ENCODE data around the gene TRAT1. TPM values are rescaled to one million over a fixed set of nuclear protein-coding genes. Genes with fewer than 3 reads are reported as not detected.

Gene TRAT1
- total and polyA plus RNA-seq, 4 experiments from 2014 or later, result 164 to 367 (median 198) TPM

GRCh38 chr3:108845709-108846293, 23.2 kb downstream of the TRAT1 start:
- Histone ChIP-seq H3K9me3 (ENCODE audit: control insufficient read depth in 1 of 2, low read length in 2 of 2) (no peaks in the 10 kb centered on the region), H3K4me1 (ENCODE audit: insufficient read depth, low read length) (peaks cover 78% of the 10 kb centered on the region), H3K27ac (ENCODE audit: low read depth, low read length) (no peak overlapping the region), H3K4me3 (ENCODE audit: low read length in 2 of 2) (no peak overlapping the region), H3K36me3 (ENCODE audit: insufficient read depth, low read length) (peaks cover 45% of the 10 kb centered on the region), H3K27me3 (ENCODE audit: insufficient read depth, low read length) (no peaks in the 10 kb centered on the region)
- H3K4me3 Mint-ChIP-seq, result peak overlapping the region in 6 of 8 donors; percentile 32 to 69 (median 41)
- peak overlapping the region; percentile 25 to 60 (median 57) for H3K27ac Mint-ChIP-seq
- peaks cover 52 to 85% (median 67%) of the 10 kb centered on the region in 4 donors for H3K4me1 Mint-ChIP-seq
- peaks cover 0 to 2% (median 0%) of the 10 kb centered on the region in 8 donors for H3K9me3 Mint-ChIP-seq
- intact Hi-C loops (cut with micrococcal nuclease), result loop anchor here (1.0 kb wide), 1 partner anchor 8 kb away; no protein-coding TSS in a partner anchor
- H3K36me3 Mint-ChIP-seq, result peaks cover 65 to 76% of the 10 kb centered on the region in 2 donors
- DNase-seq, result no peak
- CTCF ChIA-PET (ENCODE audit: partially characterized antibody), result interaction anchor here (1.6 to 1.7 kb wide), 2 partner anchors 27 to 69 kb away, joined by 7 to 8 read pairs; no protein-coding TSS in a partner anchor
- POLR2A ChIA-PET (ENCODE audit: partially characterized antibody), result interaction anchor here (1.3 to 1.7 kb wide), 3 partner anchors 11 to 24 kb away, joined by 3 to 6 read pairs (median 4); no protein-coding TSS in a partner anchor
- no peaks in the 10 kb centered on the region for H3K27me3 Mint-ChIP-seq

DNA sequence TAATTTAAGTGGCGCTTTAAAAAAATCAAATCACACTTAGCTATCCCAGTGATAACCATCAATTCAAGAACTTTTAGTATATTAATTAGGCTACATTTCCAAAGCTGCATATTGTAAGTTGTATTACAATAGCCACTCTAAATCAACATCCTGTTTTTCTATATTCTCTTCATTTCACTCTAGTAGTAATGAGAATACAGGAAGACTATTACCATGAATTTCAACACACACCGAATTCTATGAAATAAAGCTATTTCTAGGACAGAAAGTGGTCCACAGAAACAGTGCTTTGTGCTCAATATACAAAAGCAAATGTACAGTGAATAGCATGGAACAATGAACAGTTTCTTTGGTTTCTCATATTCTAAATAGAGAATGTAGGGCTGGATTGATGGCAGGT, 24.6 kb downstream of the TRAT1 start:
- Mint-ChIP-seq H3K4me3 (peak overlapping the region in 4 of 8 donors; percentile 25 to 40 (median 30)), H3K27me3 (no peaks in the 10 kb centered on the region), H3K9me3 (peaks cover 0 to 2% (median 0%) of the 10 kb centered on the region in 8 donors), H3K36me3 (peaks cover 68 to 77% of the 10 kb centered on the region in 2 donors), H3K4me1 (peaks cover 50 to 81% (median 64%) of the 10 kb centered on the region in 4 donors), H3K27ac (peak overlapping the region in 3 of 7 donors; percentile 28 to 78 (median 75))
- Histone ChIP-seq H3K4me3 (ENCODE audit: low read length in 2 of 2) (no peak overlapping the region), H3K27ac (ENCODE audit: low read depth, low read length) (no peak overlapping the region), H3K36me3 (ENCODE audit: insufficient read depth, low read length) (peaks cover 52% of the 10 kb centered on the region), H3K27me3 (ENCODE audit: insufficient read depth, low read length) (no peaks in the 10 kb centered on the region), H3K9me3 (ENCODE audit: control insufficient read depth in 1 of 2, low read length in 2 of 2) (no peaks in the 10 kb centered on the region), H3K4me1 (ENCODE audit: insufficient read depth, low read length) (peaks cover 64% of the 10 kb centered on the region)
- CTCF ChIA-PET (ENCODE audit: partially characterized antibody), result no interaction called here
- no peak for DNase-seq
- POLR2A ChIA-PET (ENCODE audit: partially characterized antibody), result interaction anchor here (0.6 to 1.1 kb wide), 3 partner anchors 11 to 29 kb away, joined by 3 to 4 read pairs (median 3); no protein-coding TSS in a partner anchor
- intact Hi-C loops (cut with micrococcal nuclease), result no loop called here

DNA sequence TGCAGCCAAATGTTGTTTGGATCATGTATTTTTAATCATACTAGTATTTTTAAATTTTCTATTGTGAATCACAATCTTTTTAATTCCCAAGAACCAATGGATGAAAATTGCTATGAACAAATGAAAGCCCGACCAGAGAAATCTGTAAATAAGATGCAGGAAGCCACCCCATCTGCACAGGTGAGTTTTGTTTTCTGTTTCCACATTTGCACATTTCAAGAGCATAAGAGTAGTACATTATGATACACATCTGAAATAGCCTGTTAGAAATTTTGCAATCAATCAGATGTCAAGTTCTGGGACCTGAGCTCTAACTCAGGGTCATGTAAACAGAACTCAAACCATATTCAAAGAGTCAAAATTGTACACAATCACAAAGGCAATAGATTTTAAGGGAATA, 26.5 kb downstream of the TRAT1 start:
- peaks cover 40 to 79% (median 60%) of the 10 kb centered on the region in 4 donors for H3K4me1 Mint-ChIP-seq
- peaks cover 59% of the 10 kb centered on the region for H3K36me3 ChIP-seq (ENCODE audit: insufficient read depth, low read length)
- POLR2A ChIA-PET (ENCODE audit: partially characterized antibody), result interaction anchor here (1.2 to 1.3 kb wide), 2 partner anchors 13 to 14 kb away, joined by 3 to 4 read pairs; no protein-coding TSS in a partner anchor

GRCh38 chr3:108861401-108861800, 38.8 kb downstream of the TRAT1 start:
- no peak overlapping the region for H3K27ac ChIP-seq (ENCODE audit: low read depth, low read length)
- CTCF ChIA-PET (ENCODE audit: partially characterized antibody), result interaction anchor here (2.5 kb wide), 1 partner anchor 43 kb away, joined by 8 read pairs; no protein-coding TSS in a partner anchor

More for the DNA sequence above, 26.5 kb downstream of the TRAT1 start:
- H3K9me3 ChIP-seq (ENCODE audit: control insufficient read depth in 1 of 2, low read length in 2 of 2), result no peaks in the 10 kb centered on the region
- DNase-seq, result no peak
- intact Hi-C loops (cut with micrococcal nuclease), result no loop called here
- no peaks in the 10 kb centered on the region for H3K27me3 ChIP-seq (ENCODE audit: insufficient read depth, low read length)
- Mint-ChIP-seq H3K36me3 (peaks cover 69 to 78% of the 10 kb centered on the region in 2 donors), H3K4me3 (peak overlapping the region in 2 of 8 donors; percentile 6 to 43), H3K9me3 (no peaks in the 10 kb centered on the region), H3K27ac (peak overlapping the region; percentile 4 to 86 (median 37)), H3K27me3 (no peaks in the 10 kb centered on the region)
- peaks cover 48% of the 10 kb centered on the region for H3K4me1 ChIP-seq (ENCODE audit: insufficient read depth, low read length)
- CTCF ChIA-PET (ENCODE audit: partially characterized antibody), result interaction anchor here (0.7 to 1.2 kb wide), 5 partner anchors 9 to 66 kb away, joined by 3 to 4 read pairs (median 3); no protein-coding TSS in a partner anchor
- H3K4me3 ChIP-seq (ENCODE audit: low read length in 2 of 2), result no peak overlapping the region
- no peak overlapping the region for H3K27ac ChIP-seq (ENCODE audit: low read depth, low read length)

GRCh38 chr3:108862865-108863798, 40.5 kb downstream of the TRAT1 start:
- Histone ChIP-seq H3K9me3 (ENCODE audit: control insufficient read depth in 1 of 2, low read length in 2 of 2) (no peaks in the 10 kb centered on the region), H3K27me3 (ENCODE audit: insufficient read depth, low read length) (no peaks in the 10 kb centered on the region), H3K36me3 (ENCODE audit: insufficient read depth, low read length) (peaks cover 10% of the 10 kb centered on the region), H3K4me1 (ENCODE audit: insufficient read depth, low read length) (peaks cover 37% of the 10 kb centered on the region), H3K27ac (ENCODE audit: low read depth, low read length) (peak overlapping the region; percentile 55), H3K4me3 (ENCODE audit: low read length in 2 of 2) (no peak overlapping the region)
- ChIA-PET POLR2A (ENCODE audit: partially characterized antibody) (interaction anchor here (0.6 to 1.4 kb wide), 13 partner anchors 10 to 274 kb away, joined by 3 to 6 read pairs (median 3); partner anchors contain the start of genes CIP2A, DZIP3 and TRAT1), CTCF (ENCODE audit: partially characterized antibody) (interaction anchor here (1.1 to 2.5 kb wide), 4 partner anchors 8 to 57 kb away, joined by 3 to 8 read pairs (median 4); no protein-coding TSS in a partner anchor)
- Mint-ChIP-seq H3K4me3 (peak overlapping the region in 7 of 8 donors; percentile 8 to 69 (median 44)), H3K9me3 (peaks cover 0 to 21% (median 7%) of the 10 kb centered on the region in 8 donors), H3K36me3 (peaks cover 73 to 76% of the 10 kb centered on the region in 2 donors), H3K27ac (peak overlapping the region; percentile 65 to 94 (median 90)), H3K4me1 (peaks cover 39 to 57% (median 43%) of the 10 kb centered on the region in 4 donors), H3K27me3 (no peaks in the 10 kb centered on the region)
- peak; percentile 20 to 52 (median 36) for DNase-seq
- intact Hi-C loops (cut with micrococcal nuclease), result loop anchor here (2.0 kb wide), 1 partner anchor 28 kb away; no protein-coding TSS in a partner anchor

More at GRCh38 chr3:108861401-108861800, 38.8 kb downstream of the TRAT1 start:
- peaks cover 42 to 67% (median 50%) of the 10 kb centered on the region in 4 donors for H3K4me1 Mint-ChIP-seq
- H3K9me3 Mint-ChIP-seq, result peaks cover 0 to 25% (median 8%) of the 10 kb centered on the region in 8 donors
- H3K4me3 Mint-ChIP-seq, result peak overlapping the region in 2 of 8 donors; percentile 16 to 69
- Histone ChIP-seq H3K9me3 (ENCODE audit: control insufficient read depth in 1 of 2, low read length in 2 of 2) (no peaks in the 10 kb centered on the region), H3K4me1 (ENCODE audit: insufficient read depth, low read length) (peaks cover 37% of the 10 kb centered on the region), H3K36me3 (ENCODE audit: insufficient read depth, low read length) (peaks cover 16% of the 10 kb centered on the region), H3K4me3 (ENCODE audit: low read length in 2 of 2) (no peak overlapping the region), H3K27me3 (ENCODE audit: insufficient read depth, low read length) (no peaks in the 10 kb centered on the region)
- H3K27me3 Mint-ChIP-seq, result no peaks in the 10 kb centered on the region
- POLR2A ChIA-PET (ENCODE audit: partially characterized antibody), result interaction anchor here (0.7 to 1.2 kb wide), 2 partner anchors 272 to 972 kb away, joined by 3 read pairs; partner anchors contain the start of genes CIP2A and DZIP3
- no peak for DNase-seq
- peaks cover 82 to 84% of the 10 kb centered on the region in 2 donors for H3K36me3 Mint-ChIP-seq
- intact Hi-C loops (cut with micrococcal nuclease), result no loop called here
- peak overlapping the region; percentile 12 to 94 (median 90) for H3K27ac Mint-ChIP-seq

GRCh38 chr3:108863799-108864135, 41.2 kb downstream of the TRAT1 start:
- Histone ChIP-seq H3K27ac (ENCODE audit: low read depth, low read length) (peak overlapping the region; percentile 55), H3K36me3 (ENCODE audit: insufficient read depth, low read length) (peaks cover 5% of the 10 kb centered on the region), H3K9me3 (ENCODE audit: control insufficient read depth in 1 of 2, low read length in 2 of 2) (no peaks in the 10 kb centered on the region), H3K4me3 (ENCODE audit: low read length in 2 of 2) (no peak overlapping the region), H3K27me3 (ENCODE audit: insufficient read depth, low read length) (no peaks in the 10 kb centered on the region), H3K4me1 (ENCODE audit: insufficient read depth, low read length) (peaks cover 37% of the 10 kb centered on the region)
- DNase-seq, result no peak
- Mint-ChIP-seq H3K4me1 (peaks cover 36 to 52% (median 41%) of the 10 kb centered on the region in 4 donors), H3K4me3 (peak overlapping the region in 2 of 8 donors; percentile 27 to 52), H3K36me3 (peaks cover 67 to 70% of the 10 kb centered on the region in 2 donors), H3K27ac (peak overlapping the region in 6 of 7 donors; percentile 65 to 94 (median 90)), H3K27me3 (no peaks in the 10 kb centered on the region), H3K9me3 (peaks cover 0 to 21% (median 6%) of the 10 kb centered on the region in 8 donors)
- intact Hi-C loops (cut with micrococcal nuclease), result loop anchor here (2.0 kb wide), 1 partner anchor 29 kb away; no protein-coding TSS in a partner anchor
- ChIA-PET CTCF (ENCODE audit: partially characterized antibody) (interaction anchor here (2.5 kb wide), 1 partner anchor 45 kb away, joined by 8 read pairs; no protein-coding TSS in a partner anchor), POLR2A (ENCODE audit: partially characterized antibody) (interaction anchor here (1.2 to 1.4 kb wide), 3 partner anchors 9 to 51 kb away, joined by 3 to 6 read pairs (median 3); no protein-coding TSS in a partner anchor)
